Naive thymus-derived CD8-positive, alpha-beta T cell (primary cell): ENCODE data around the gene CCL4L2. TPM values are rescaled to one million over a fixed set of nuclear protein-coding genes. Genes with fewer than 3 reads are reported as not detected.
"Not testable (repeated sequence)": the region's sequence is repeated elsewhere in the genome, so short reads cannot be mapped to it uniquely, and the experiment has no call there.

Experiments used
- ATAC-seq, 2 donors: fragments of 150-1000 bp; cut with Tn5 transposase in 1 of 2; sonication (Bioruptor Pico), chemical (Tn5 transposase) in 1 of 2; 1 replicate in 1 of 2; 2 replicates in 1 of 2; pipeline ENCODE4 v1.10.0; 2021; ENCODE audit warnings: mild to moderate bottlenecking in 2 of 2, moderate library complexity in 2 of 2
- POLR2A ChIA-PET: fragments of 350-600 bp; sonication (Branson Sonifier 250); formaldehyde crosslinking; loops from one replicate; lab custom pipeline; 2021; ENCODE audit warnings: antibody characterized with exemption; lab: Charles Lee
- DNase-seq, 10 donors: peaks; one replicate each; pipeline versions ENCODE4 v3.0.0 to v3.0.0-alpha.2; 2020 to 2022
- H3K27ac Mint-ChIP-seq, 10 donors: one replicate each; pipeline ENCODE4 v1.8.0; 2020 to 2022; ENCODE audit warnings: mild to moderate bottlenecking in 10 of 10, mixed read lengths in 10 of 10, moderate library complexity in 4 of 10, inconsistent platforms in 1 of 10
- H3K27me3 Mint-ChIP-seq, 5 donors: one replicate each; pipeline ENCODE4 v1.8.0; 2021 to 2022; ENCODE audit warnings: mixed read lengths in 5 of 5
- H3K36me3 Mint-ChIP-seq, 3 donors: one replicate each; pipeline ENCODE4 v1.8.0; 2020 to 2022; ENCODE audit warnings: mixed read lengths in 3 of 3, mild to moderate bottlenecking in 2 of 3, inconsistent platforms in 1 of 3
- H3K4me1 Mint-ChIP-seq, 4 donors: one replicate each; pipeline ENCODE4 v1.8.0; 2021 to 2022; ENCODE audit warnings: mixed read lengths in 4 of 4
- H3K4me3 Mint-ChIP-seq, 10 donors: one replicate each; pipeline ENCODE4 v1.8.0; 2020 to 2022; ENCODE audit warnings: mild to moderate bottlenecking in 10 of 10, mixed read lengths in 10 of 10, moderate library complexity in 6 of 10, inconsistent platforms in 1 of 10
- H3K9me3 Mint-ChIP-seq, 9 donors: one replicate each; pipeline ENCODE4 v1.8.0; 2020 to 2022; ENCODE audit warnings: mixed read lengths in 9 of 9, mild to moderate bottlenecking in 3 of 9, inconsistent platforms in 1 of 9, moderate library complexity in 1 of 9
- polyA plus RNA-seq, 3 donors: library from polyadenylated mRNA; unstranded; fragments of 300-500 nt; fragmentation: Illumina TruSeq; gene quantifications; one replicate each; pipeline ENCODE4 v1.2.3, GENCODE V29; 2021
- total RNA-seq, 8 experiments: library from RNA in 2 of 8; stranded (reverse) in 2 of 8; gene quantifications; one replicate each; pipeline ENCODE4 v1.2.3 and lab custom pipeline; 2021 to 2026

CCL4L2 gene
- total and polyA plus RNA-seq, 5 experiments from 2014 or later = 0.59 to 58.5 (median 1.8) TPM; not detected in 1

DNA sequence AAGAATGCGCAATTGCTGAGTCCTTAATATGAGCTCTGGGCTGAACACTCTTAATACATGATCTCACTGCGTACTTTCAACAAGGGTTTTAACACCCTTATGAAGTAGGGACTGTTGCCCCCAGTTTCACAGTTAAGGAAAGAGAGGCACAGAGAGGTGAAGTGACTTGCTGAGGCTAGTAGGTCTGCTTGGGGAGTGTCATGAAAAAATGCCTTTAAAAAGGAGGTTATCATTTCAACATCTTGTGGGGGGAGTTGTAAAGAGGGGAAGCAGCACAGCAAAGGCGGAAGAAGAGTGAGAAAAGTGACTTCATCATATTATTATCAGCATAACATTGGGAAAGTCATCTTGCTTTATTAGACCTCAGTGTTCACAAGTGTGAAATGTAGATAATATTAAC is 2.1 kb downstream of the CCL4L2 start:
- peaks cover 13 to 31% (median 17%) of the 10 kb centered on the region in 5 donors for H3K27me3 Mint-ChIP-seq
- H3K27ac Mint-ChIP-seq = peak overlapping the region in 2 of 10 donors; percentile 20 to 49
- peak overlapping the region in 2 of 10 donors; percentile 40 to 89 for H3K4me3 Mint-ChIP-seq
- POLR2A ChIA-PET = no interaction called here
- ATAC-seq (no peak), DNase-seq (no peak)
- H3K9me3 Mint-ChIP-seq = peaks cover 0 to 4% (median 0%) of the 10 kb centered on the region in 9 donors
- peaks cover 0 to 61% (median 6%) of the 10 kb centered on the region in 4 donors for H3K4me1 Mint-ChIP-seq
- no peaks in the 10 kb centered on the region for H3K36me3 Mint-ChIP-seq

DNA sequence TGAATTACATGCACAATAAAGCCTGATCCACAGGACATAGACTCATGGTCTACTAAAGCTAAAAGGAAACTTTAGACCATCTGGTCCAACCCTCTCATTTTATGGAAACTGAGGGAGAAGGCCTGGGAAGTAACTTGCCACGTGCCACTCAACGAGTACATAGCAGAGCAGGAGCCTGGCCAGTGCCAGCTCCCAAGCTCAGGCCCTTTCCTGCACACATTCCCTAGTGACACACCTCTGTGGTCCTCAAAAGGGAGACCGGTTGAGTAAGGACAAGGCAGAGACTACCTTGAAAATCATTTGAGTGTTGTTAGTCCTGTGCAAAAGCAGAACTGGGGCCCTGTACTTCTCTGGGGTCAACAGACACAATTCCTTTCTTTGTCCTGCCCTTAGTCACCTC is 2.8 kb downstream of the CCL4L2 start:
- POLR2A ChIA-PET = no interaction called here
- no peak overlapping the region for H3K4me3 Mint-ChIP-seq
- DNase-seq = no peak
- no peak for ATAC-seq
- peaks cover 0 to 11% (median 2%) of the 10 kb centered on the region in 9 donors for H3K9me3 Mint-ChIP-seq
- peaks cover 0 to 60% (median 6%) of the 10 kb centered on the region in 4 donors for H3K4me1 Mint-ChIP-seq
- peaks cover 15 to 35% (median 24%) of the 10 kb centered on the region in 5 donors for H3K27me3 Mint-ChIP-seq
- no peak overlapping the region for H3K27ac Mint-ChIP-seq
- H3K36me3 Mint-ChIP-seq = peaks cover 0 to 4% (median 1%) of the 10 kb centered on the region in 3 donors

DNA sequence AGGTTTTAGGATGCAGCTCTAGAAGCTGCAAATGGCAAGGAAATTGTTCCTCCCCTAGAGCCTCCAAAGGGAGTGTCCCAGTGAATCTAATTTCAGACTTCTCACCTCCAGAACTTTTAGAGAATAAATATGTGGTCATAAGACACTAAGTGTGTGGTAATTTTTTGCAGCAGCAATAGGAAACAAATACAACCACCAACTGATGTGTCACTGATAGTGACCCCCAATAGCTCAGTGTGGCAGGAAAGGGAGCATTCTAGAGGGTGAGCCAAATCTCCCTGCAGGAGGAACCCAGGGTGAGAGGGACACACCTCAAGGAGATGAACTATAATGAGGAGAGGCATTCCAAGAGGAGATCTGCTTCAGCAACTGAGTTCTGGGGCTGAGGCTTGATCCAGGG is 4.1 kb downstream of the CCL4L2 start:
- Mint-ChIP-seq H3K4me3 (peak overlapping the region in 1 of 10 donors; percentile 4), H3K4me1 (peaks cover 0 to 55% (median 5%) of the 10 kb centered on the region in 4 donors), H3K9me3 (peaks cover 0 to 18% (median 5%) of the 10 kb centered on the region in 9 donors), H3K27me3 (peaks cover 19 to 38% (median 27%) of the 10 kb centered on the region in 5 donors), H3K27ac (peak overlapping the region in 1 of 10 donors; percentile 2), H3K36me3 (peaks cover 0 to 10% (median 4%) of the 10 kb centered on the region in 3 donors)
- no peak for ATAC-seq
- DNase-seq = no peak
- POLR2A ChIA-PET = no interaction called here

DNA sequence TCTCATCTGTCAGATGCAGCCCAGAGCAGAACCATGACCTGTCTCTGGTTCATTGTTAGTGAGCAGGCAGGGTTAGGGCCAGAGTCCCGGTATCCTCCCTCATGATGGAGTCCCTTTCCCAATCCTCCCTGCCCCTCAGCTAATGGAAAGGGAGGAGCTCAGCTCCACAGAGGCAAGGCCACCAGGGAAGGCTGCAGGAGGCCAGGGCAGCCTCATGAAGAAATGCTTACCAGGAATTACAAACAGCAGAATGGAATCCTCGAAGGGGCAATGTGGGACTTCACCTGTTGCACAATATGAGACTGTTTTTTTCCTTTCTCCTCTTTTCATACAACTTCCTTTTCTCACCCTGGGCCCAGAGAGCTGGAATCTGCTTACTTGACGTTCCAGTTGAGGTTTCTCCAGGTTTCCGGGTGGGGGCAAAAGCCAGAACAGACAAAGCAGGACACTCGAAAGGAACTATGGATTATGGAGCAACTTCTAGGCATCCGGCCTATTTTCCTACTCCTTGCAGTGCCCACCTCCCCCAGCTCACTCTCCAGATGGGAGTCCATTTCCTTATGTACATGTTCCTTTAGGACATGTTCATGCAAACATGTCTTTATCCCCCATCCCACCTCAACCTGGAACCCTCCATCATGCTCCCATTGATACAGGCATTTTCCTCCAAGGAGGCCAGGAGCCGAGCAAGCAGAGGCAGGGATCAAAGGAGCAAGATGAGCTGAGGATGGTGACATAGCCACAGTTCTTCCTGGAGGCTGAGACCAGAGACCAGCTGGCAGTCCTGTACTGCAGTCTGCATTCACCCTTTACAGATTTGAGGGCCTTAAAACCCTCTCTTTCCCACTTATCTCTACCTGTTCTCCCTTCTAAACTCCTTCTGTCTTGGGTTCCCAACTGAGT is 4.8 kb downstream of the CCL4L2 start:
- peak overlapping the region in 1 of 10 donors; percentile 15 for H3K4me3 Mint-ChIP-seq
- peaks cover 17 to 36% (median 24%) of the 10 kb centered on the region in 5 donors for H3K27me3 Mint-ChIP-seq
- not testable (repeated sequence) for H3K36me3 Mint-ChIP-seq, ATAC-seq, DNase-seq
- peaks cover 0 to 48% (median 3%) of the 10 kb centered on the region in 4 donors for H3K4me1 Mint-ChIP-seq
- POLR2A ChIA-PET = interaction anchor here (0.7 kb wide), 1 partner anchor 21 kb away, joined by 3 read pairs; no protein-coding TSS in a partner anchor
- H3K9me3 Mint-ChIP-seq = peaks cover 0 to 18% (median 5%) of the 10 kb centered on the region in 9 donors
- peak overlapping the region in 1 of 10 donors; percentile 6 for H3K27ac Mint-ChIP-seq

DNA sequence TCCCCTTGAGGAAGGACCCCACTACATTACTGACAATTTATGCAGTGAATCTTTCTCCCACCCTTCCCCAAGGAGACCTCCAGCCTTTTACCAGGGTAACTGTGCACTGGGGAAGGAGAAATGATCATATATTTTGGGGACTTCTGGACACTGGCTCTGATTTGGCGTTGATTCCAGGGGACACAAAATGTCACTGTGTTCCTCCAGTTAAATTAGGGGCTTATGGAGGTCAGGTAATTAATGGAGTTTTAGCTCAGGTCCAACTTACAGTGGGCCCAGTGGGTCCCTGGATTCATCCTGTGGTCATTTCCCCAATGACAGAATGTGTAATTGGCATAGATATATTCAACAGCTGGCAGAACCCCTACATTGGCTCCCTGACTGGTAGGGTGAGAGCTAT is 8.7 kb downstream of the CCL4L2 start:
- H3K4me3 Mint-ChIP-seq, POLR2A ChIA-PET, DNase-seq, ATAC-seq, H3K36me3 Mint-ChIP-seq: not testable (repeated sequence)
- Mint-ChIP-seq H3K9me3 (peaks cover 0 to 18% (median 5%) of the 10 kb centered on the region in 9 donors), H3K4me1 (peaks cover 0 to 15% (median under 1%) of the 10 kb centered on the region in 4 donors), H3K27ac (peak overlapping the region in 1 of 10 donors; percentile 35), H3K27me3 (peaks cover 8 to 29% (median 22%) of the 10 kb centered on the region in 5 donors)

DNA sequence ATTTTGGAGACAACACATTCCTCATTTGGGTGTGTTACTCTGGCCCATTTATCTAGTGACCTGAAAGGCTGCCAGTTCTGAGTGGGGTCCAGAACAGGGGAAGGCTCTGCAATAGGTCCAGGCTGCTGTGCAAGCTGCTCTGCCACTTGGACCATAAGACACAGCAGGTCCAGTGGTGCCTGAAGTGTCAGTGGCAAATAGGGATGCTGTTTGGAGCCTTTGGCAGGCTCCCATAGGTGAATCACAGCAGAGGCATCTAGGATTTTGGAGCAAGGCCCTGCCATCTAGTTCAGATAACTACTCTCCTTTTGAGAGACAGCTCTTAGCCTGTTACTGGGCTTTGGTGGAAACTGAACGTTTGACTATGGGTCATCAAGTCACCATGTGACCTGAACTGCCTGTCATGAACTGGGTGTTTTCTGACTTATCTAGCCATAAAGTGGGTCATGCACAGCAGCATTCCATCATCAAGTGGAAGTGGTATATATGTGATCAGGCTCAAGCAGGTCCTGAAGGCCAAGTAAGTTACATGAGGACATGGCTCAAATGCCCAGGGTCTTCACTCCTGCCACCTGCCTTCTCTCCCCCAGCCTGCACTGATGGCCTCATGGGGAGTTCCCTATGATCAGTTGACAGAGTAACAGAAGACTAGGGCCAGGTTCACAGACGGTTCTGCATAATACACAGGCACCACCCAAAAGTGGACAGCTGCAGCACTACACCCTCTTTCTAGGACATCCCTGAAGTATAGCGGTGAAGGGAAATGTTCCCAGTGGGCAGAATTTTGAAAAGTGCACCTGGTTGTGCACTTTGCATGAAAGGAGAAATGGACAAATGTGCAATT is 10.1 kb downstream of the CCL4L2 start:
- H3K4me3 Mint-ChIP-seq, ATAC-seq, DNase-seq, H3K27ac Mint-ChIP-seq, H3K4me1 Mint-ChIP-seq, H3K36me3 Mint-ChIP-seq, POLR2A ChIA-PET: not testable (repeated sequence)
- Mint-ChIP-seq H3K27me3 (peaks cover 6 to 26% (median 22%) of the 10 kb centered on the region in 5 donors), H3K9me3 (peaks cover 0 to 18% (median 5%) of the 10 kb centered on the region in 9 donors)

DNA sequence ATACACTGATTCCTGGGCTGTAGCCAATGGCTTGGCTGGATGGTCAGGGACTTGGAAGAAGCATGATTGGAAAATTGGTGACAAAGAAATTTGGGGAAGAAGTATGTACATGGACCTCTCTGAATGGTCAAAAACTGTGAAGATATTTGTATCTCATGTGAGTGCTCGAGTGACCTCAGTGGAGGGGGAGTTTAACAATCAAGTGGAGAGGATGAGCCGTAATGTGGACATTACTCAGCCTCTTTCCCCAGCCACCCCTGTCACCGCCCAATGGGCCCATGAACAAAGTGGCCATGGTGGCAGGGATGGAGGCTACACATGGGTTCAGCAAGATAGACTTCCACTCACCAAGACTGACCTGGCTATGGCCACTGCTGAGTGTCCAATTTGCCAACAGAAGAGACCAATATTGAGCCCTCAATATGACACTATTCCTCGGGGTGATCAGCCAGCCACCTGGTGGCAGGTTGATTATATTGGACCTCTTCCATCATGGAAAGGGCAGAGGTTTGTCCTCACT is 10.8 kb downstream of the CCL4L2 start:
- H3K36me3 Mint-ChIP-seq, POLR2A ChIA-PET, H3K4me3 Mint-ChIP-seq, H3K27ac Mint-ChIP-seq, DNase-seq, ATAC-seq, H3K4me1 Mint-ChIP-seq: not testable (repeated sequence)
- H3K27me3 Mint-ChIP-seq = peaks cover 6 to 26% (median 22%) of the 10 kb centered on the region in 5 donors
- H3K9me3 Mint-ChIP-seq = peaks cover 0 to 18% (median 5%) of the 10 kb centered on the region in 9 donors

DNA sequence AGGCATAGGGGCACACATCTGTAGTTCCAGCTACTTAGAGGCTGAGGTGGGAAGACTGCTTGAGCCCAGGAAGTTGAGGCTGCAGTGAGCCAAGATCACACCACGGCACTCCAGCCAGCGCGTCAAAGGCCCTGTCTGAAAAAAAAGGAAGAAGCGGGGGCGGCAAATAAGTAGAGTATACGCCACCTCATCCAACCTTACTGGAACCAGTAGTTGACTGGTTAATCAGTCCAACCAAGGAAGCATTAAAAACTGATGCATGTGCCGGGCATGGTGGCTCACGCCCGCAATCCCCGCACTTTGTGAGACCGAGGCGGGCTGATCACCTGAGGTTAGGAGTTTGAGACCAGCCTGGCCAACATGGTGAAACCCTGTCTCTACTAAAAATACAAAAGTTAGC is 12.1 kb downstream of the CCL4L2 start:
- H3K9me3 Mint-ChIP-seq = peaks cover 0 to 14% (median 5%) of the 10 kb centered on the region in 9 donors
- H3K4me1 Mint-ChIP-seq, H3K4me3 Mint-ChIP-seq, DNase-seq, ATAC-seq, H3K27ac Mint-ChIP-seq, POLR2A ChIA-PET, H3K36me3 Mint-ChIP-seq: not testable (repeated sequence)
- peaks cover 2 to 21% (median 17%) of the 10 kb centered on the region in 5 donors for H3K27me3 Mint-ChIP-seq

DNA sequence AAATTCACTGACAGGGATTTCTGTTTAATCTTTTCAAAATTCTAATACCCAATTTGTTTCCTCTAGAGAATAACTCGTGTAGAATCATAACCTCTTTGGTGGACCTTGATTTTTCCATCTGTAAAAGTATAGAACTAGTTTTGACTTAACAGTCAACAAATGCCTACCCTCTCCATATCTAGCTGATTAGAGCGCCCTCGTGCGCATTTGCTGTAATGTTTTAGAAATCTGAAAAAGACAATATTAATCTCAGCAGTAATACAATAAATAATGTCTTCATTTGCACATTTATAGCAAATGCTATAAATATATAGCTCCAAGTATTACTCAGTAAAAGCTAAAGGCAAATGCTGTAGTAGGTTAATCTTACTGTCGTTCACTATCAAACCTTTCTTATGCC is 18.8 kb downstream of the CCL4L2 start:
- DNase-seq = peak in 1 of 10 donors; percentile 37
- H3K4me1 Mint-ChIP-seq, POLR2A ChIA-PET, H3K36me3 Mint-ChIP-seq, H3K9me3 Mint-ChIP-seq, ATAC-seq, H3K4me3 Mint-ChIP-seq, H3K27ac Mint-ChIP-seq, H3K27me3 Mint-ChIP-seq: not testable (repeated sequence)

DNA sequence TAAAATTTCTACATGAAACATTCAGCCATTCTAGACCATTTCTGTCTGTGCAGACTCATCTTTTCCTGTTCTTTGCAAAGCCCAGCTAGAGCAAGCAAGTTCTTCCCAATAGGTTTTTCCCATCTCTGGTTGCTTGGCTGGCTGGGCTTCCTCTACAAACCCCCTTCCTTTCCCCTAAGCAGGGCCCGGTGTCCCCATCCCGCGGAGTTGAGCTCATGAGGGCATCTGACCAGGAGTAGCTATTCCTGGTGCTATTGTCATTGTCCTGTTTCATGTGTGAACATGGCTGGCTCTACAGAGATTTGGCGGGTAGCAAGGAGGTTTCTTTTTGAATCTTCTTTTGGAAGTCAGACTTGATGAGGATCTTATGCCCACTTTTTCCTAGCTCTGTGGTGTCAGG is 31.2 kb downstream of the CCL4L2 start:
- ATAC-seq, H3K27ac Mint-ChIP-seq, POLR2A ChIA-PET, H3K9me3 Mint-ChIP-seq, H3K4me3 Mint-ChIP-seq, H3K27me3 Mint-ChIP-seq, H3K36me3 Mint-ChIP-seq, DNase-seq, H3K4me1 Mint-ChIP-seq: not testable (repeated sequence)
